ENCODE measurements around the gene ADIRF. TPM values are rescaled to one million over a fixed set of nuclear protein-coding genes. Genes with fewer than 3 reads are reported as not detected.
"Not testable (repeated sequence)": the region's sequence is repeated elsewhere in the genome, so short reads cannot be mapped to it uniquely, and the experiment has no call there.

Gene ADIRF
- polyA plus RNA-seq, 1 donor: 11.4 TPM

DNA sequence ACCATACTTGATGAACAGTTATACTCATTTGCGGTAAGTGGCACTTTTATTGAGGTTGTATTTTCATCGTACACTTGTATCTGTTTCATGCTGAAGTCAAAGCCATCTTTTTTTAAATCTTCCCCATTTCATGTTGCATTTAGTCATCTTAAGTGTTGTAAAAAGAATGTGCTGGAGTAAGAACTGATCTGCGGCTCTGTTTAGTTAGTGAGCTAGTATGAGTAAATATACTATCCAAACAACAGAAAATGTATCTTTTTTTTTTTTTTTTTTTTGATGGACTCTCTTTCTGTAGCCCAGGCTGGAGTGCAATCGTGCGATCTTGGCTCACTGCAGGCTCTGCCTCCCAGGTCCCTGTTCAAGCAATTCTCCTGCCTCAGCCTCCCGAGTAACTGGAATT, 39.4 kb downstream of the ADIRF start:
- WGBS (ENCODE audit: insufficient coverage, low lambda C conversion rate): no CpG with 5 or more reads among the region's 6 CpGs
- H3K27ac ChIP-seq (ENCODE audit: low read length); H3K9me3 ChIP-seq (ENCODE audit: control insufficient read depth, low read depth, low read length); DNase-seq; H3K4me3 ChIP-seq (ENCODE audit: low read length); H3K4me1 ChIP-seq (ENCODE audit: control insufficient read depth, insufficient read depth, low read length); H3K27me3 ChIP-seq (ENCODE audit: control insufficient read depth, insufficient read depth, low read length); H3K36me3 ChIP-seq (ENCODE audit: control insufficient read depth, insufficient read depth, low read length): not testable (repeated sequence)

DNA sequence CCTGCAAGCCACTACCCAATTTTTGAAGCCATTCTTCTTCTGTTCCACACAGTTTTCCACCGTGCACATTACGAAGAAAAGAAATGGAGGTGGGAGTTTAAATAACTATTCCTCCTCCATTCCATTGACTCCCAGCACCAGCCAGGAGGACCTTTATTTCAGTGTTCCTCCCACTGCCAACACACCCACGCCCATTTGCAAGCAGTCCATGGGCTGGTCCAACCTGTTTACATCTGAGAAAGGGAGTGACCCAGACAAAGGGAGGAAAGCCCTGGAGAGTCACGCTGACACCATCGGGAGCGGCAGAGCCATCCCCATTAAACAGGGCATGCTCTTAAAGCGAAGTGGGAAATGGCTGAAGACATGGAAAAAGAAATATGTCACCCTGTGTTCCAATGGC, 40.0 kb downstream of the ADIRF start:
- whole genome bisulfite sequencing (ENCODE audit: insufficient coverage, low lambda C conversion rate): no CpG with 5 or more reads among the region's 7 CpGs
- not testable (repeated sequence) for H3K27ac ChIP-seq (ENCODE audit: low read length); H3K4me1 ChIP-seq (ENCODE audit: control insufficient read depth, insufficient read depth, low read length); H3K27me3 ChIP-seq (ENCODE audit: control insufficient read depth, insufficient read depth, low read length); H3K4me3 ChIP-seq (ENCODE audit: low read length); H3K9me3 ChIP-seq (ENCODE audit: control insufficient read depth, low read depth, low read length); H3K36me3 ChIP-seq (ENCODE audit: control insufficient read depth, insufficient read depth, low read length)
- peak in 1 of 2 donors; percentile 2 for DNase-seq

DNA sequence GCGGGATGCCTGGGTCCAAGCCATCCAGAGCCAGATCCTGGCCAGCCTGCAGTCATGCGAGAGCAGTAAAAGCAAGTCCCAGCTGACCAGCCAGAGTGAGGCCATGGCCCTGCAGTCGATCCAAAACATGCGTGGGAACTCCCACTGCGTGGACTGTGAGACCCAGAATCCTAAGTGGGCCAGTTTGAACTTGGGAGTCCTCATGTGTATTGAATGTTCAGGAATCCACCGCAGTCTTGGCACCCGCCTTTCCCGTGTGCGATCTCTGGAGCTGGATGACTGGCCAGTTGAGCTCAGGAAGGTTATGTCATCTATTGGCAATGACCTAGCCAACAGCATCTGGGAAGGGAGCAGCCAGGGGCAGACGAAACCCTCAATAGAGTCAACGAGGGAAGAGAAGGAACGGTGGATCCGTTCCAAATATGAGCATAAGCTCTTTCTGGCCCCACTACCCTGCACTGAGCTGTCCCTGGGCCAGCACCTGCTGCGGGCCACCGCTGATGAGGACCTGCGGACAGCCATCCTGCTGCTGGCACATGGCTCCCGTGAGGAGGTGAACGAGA, 40.9 kb downstream of the ADIRF start:
- H3K27me3 ChIP-seq (ENCODE audit: control insufficient read depth, insufficient read depth, low read length); H3K4me1 ChIP-seq (ENCODE audit: control insufficient read depth, insufficient read depth, low read length); H3K9me3 ChIP-seq (ENCODE audit: control insufficient read depth, low read depth, low read length); DNase-seq; H3K36me3 ChIP-seq (ENCODE audit: control insufficient read depth, insufficient read depth, low read length); H3K27ac ChIP-seq (ENCODE audit: low read length); H3K4me3 ChIP-seq (ENCODE audit: low read length): not testable (repeated sequence)
- WGBS (ENCODE audit: insufficient coverage, low lambda C conversion rate): no CpG with 5 or more reads among the region's 18 CpGs

DNA sequence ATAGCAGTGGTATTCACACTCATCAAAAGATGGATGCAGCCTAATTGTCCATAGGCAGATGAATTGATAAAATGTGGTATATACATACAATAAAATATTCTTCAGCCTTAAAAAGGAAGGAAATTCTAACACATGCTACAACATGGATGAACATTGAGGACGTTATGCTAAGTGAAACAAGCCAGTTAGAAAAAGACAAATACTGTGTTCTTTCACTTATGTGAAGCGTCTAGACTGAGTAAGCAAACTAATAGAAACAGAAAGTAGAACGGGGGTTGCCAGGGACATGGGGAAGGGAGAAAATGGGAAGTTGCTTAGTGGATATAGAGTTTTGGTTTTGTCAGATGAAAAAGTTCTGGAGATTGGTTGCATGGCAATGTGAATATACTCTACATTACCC, 45.2 kb downstream of the ADIRF start:
- not testable (repeated sequence) for H3K4me1 ChIP-seq (ENCODE audit: control insufficient read depth, insufficient read depth, low read length); H3K27me3 ChIP-seq (ENCODE audit: control insufficient read depth, insufficient read depth, low read length); DNase-seq; H3K4me3 ChIP-seq (ENCODE audit: low read length); H3K36me3 ChIP-seq (ENCODE audit: control insufficient read depth, insufficient read depth, low read length); H3K9me3 ChIP-seq (ENCODE audit: control insufficient read depth, low read depth, low read length); H3K27ac ChIP-seq (ENCODE audit: low read length)
- no CpG with 5 or more reads among the region's 3 CpGs for WGBS (ENCODE audit: insufficient coverage, low lambda C conversion rate)

DNA sequence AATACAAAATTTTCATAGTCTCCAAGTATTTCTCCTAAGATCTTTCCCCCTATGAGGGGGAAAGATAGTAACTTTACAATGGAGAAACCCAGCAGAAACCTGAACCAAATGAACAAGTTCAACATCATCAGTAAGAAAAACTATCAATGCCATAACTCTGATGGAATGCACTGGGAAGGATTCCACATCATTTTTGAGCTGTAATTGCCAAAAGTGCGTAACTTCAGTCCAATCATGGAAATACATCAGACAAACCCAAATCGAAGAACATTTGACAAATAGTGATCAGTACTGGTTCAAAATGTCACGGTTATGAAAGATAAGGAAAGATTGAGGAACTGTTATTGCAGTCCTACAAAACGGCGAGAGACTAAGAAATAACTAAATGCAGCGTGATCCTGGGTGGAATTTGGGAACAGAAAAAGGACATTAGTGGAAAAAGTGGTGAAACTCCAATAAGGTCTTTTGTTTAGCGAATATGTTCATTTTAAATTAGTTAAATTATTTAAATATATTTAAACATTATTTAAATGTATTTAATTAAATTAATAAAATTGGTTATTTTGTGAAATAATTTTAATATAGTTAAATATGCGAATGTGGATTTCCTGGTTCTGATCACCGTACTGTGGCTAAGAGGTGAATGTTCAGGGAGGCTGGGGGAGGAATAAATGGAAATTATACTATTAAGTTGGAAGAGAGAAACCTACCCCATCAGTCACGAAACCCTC, 46.9 kb downstream of the ADIRF start:
- not testable (repeated sequence) for H3K27me3 ChIP-seq (ENCODE audit: control insufficient read depth, insufficient read depth, low read length); H3K4me3 ChIP-seq (ENCODE audit: low read length); H3K9me3 ChIP-seq (ENCODE audit: control insufficient read depth, low read depth, low read length); H3K4me1 ChIP-seq (ENCODE audit: control insufficient read depth, insufficient read depth, low read length); DNase-seq; H3K36me3 ChIP-seq (ENCODE audit: control insufficient read depth, insufficient read depth, low read length); H3K27ac ChIP-seq (ENCODE audit: low read length)
- WGBS (ENCODE audit: insufficient coverage, low lambda C conversion rate): 100% methylated on average over 2 of the region's 10 CpGs

DNA sequence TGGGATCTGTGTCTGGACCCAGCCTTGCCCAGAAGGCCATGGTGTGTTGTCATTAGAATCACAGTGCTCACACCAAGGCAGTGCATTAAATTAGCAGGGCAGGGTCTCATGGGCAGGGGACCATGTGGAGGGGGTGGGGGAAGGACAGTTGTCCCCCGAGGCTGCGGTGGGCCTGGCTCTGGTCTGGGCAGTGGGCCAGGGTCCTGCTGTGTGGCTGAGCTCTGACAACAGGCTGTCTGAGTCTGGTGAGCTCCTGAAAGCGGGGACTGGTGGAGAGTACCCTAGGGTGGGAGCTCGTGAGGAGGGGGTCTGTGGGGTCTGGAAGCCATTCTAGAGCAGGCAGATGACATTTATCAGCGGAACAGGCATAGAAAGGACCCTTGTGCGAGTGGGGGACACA, 49.8 kb downstream of the ADIRF start:
- H3K36me3 ChIP-seq (ENCODE audit: control insufficient read depth, insufficient read depth, low read length); H3K4me1 ChIP-seq (ENCODE audit: control insufficient read depth, insufficient read depth, low read length); H3K9me3 ChIP-seq (ENCODE audit: control insufficient read depth, low read depth, low read length); H3K27ac ChIP-seq (ENCODE audit: low read length); H3K27me3 ChIP-seq (ENCODE audit: control insufficient read depth, insufficient read depth, low read length); H3K4me3 ChIP-seq (ENCODE audit: low read length); DNase-seq: not testable (repeated sequence)
- WGBS (ENCODE audit: insufficient coverage, low lambda C conversion rate): no CpG with 5 or more reads among the region's 6 CpGs

DNA sequence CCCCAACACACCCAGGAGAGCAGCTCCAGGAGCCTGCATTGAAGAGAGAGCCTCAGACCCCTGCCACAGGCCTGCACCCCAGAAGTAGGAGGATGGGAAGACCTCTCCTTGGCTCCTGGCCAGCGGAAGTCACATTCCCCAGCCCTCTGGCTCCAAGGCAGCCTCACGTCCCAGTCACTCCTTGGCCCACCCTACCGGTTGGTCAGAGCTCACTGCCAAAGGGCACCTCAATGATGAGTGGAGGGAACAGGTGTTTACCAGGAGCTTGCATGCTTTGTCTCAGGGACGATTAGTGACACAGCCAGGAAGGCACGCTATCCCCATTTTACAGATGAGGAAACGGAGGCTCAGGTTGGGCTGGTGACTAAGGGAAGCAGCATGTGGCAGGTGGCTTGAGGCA, 50.8 kb downstream of the ADIRF start:
- not testable (repeated sequence) for H3K27me3 ChIP-seq (ENCODE audit: control insufficient read depth, insufficient read depth, low read length); H3K27ac ChIP-seq (ENCODE audit: low read length); H3K4me3 ChIP-seq (ENCODE audit: low read length); H3K9me3 ChIP-seq (ENCODE audit: control insufficient read depth, low read depth, low read length); H3K36me3 ChIP-seq (ENCODE audit: control insufficient read depth, insufficient read depth, low read length); H3K4me1 ChIP-seq (ENCODE audit: control insufficient read depth, insufficient read depth, low read length); DNase-seq
- WGBS (ENCODE audit: insufficient coverage, low lambda C conversion rate): no CpG with 5 or more reads among the region's 6 CpGs

DNA sequence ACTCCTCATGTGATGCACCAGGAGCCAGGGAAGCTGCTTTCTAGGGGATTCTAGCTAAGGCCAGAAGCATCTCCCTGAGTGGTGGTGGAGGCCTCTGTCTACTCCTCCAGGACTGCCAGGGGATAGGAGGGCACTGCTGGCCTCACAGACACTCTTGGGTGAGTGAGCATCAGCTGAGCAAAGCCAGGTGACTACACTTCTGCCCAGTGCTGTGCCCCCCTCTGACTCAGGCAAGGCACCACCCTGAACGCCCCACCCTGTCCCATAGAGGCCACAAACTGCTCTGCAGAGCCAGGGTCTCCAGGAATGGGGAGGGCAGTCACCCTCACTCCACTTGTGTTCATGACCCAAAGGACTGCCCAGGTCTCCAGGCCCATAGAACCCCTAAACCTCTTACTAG, 51.2 kb downstream of the ADIRF start:
- not testable (repeated sequence) for H3K4me3 ChIP-seq (ENCODE audit: low read length); H3K27me3 ChIP-seq (ENCODE audit: control insufficient read depth, insufficient read depth, low read length); H3K4me1 ChIP-seq (ENCODE audit: control insufficient read depth, insufficient read depth, low read length); H3K36me3 ChIP-seq (ENCODE audit: control insufficient read depth, insufficient read depth, low read length); H3K9me3 ChIP-seq (ENCODE audit: control insufficient read depth, low read depth, low read length); H3K27ac ChIP-seq (ENCODE audit: low read length); DNase-seq
- no CpG with 5 or more reads among the region's 1 CpG for WGBS (ENCODE audit: insufficient coverage, low lambda C conversion rate)

DNA sequence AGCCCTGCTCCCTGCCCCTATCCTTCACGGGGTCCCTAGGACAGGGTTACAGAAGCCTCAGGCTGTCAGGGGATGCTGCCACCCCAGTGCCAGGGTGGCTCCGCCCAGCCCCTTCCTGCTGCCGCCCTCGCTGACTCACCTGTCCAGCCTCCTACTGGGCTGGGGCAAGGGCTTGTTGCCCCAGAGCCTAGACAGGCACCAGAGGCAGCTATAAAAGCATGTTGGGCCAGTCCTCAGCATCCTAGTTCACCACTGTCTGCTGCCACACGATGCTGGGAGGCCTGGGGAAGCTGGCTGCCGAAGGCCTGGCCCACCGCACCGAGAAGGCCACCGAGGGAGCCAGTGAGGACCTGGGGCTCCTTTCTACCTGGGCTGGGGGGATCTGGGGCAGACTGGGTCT, 51.8 kb downstream of the ADIRF start, which contains the start of gene FAM25A:
TSS of gene FAM25A (plus strand) at position 239 of the 400 bp plus-strand sequence. CDS start at position 270, 31 bp downstream.
- H3K4me3 ChIP-seq (ENCODE audit: low read length); H3K27ac ChIP-seq (ENCODE audit: low read length); H3K9me3 ChIP-seq (ENCODE audit: control insufficient read depth, low read depth, low read length); DNase-seq; H3K27me3 ChIP-seq (ENCODE audit: control insufficient read depth, insufficient read depth, low read length); H3K36me3 ChIP-seq (ENCODE audit: control insufficient read depth, insufficient read depth, low read length); H3K4me1 ChIP-seq (ENCODE audit: control insufficient read depth, insufficient read depth, low read length): not testable (repeated sequence)
- WGBS (ENCODE audit: insufficient coverage, low lambda C conversion rate): no CpG with 5 or more reads among the region's 9 CpGs
